EH (cell line): ENCODE results near the gene ATP6V0E2.

Experiments used
- DNase-seq: peaks from one replicate; pipeline ENCODE4 v3.0.0-alpha.2; 2015; ENCODE audit warnings: low read depth

Gene ATP6V0E2

GRCh38 chr7:149864023-149864422 is 9.7 kb upstream of the ATP6V0E2 start:
- DNase-seq: no peak

- no peak for DNase-seq
These were observed 9.0 kb upstream of the ATP6V0E2 start for GRCh38 chr7:149864751-149865150.

GRCh38 chr7:149865437-149865836 is 8.3 kb upstream of the ATP6V0E2 start:
- DNase-seq: peak; percentile 21

- no peak for DNase-seq
These were observed 7.5 kb upstream of the ATP6V0E2 start for GRCh38 chr7:149866139-149866778.

GRCh38 chr7:149866779-149867447 is 6.9 kb upstream of the ATP6V0E2 start:
- DNase-seq: peak; percentile 7

- DNase-seq: no peak
These were observed 5.8 kb upstream of the ATP6V0E2 start for GRCh38 chr7:149867762-149868622.

GRCh38 chr7:149868623-149869290 is 5.0 kb upstream of the ATP6V0E2 start:
- DNase-seq: no peak

- no peak for DNase-seq
These were observed 4.5 kb upstream of the ATP6V0E2 start for GRCh38 chr7:149869291-149869650.

GRCh38 chr7:149869867-149870266 is 3.9 kb upstream of the ATP6V0E2 start:
- no peak for DNase-seq

GRCh38 chr7:149870274-149870673 is 3.5 kb upstream of the ATP6V0E2 start:
- no peak for DNase-seq

- no peak for DNase-seq
These were observed 2.9 kb upstream of the ATP6V0E2 start for GRCh38 chr7:149870701-149871483.

- DNase-seq: no peak
These were observed 2.2 kb upstream of the ATP6V0E2 start for GRCh38 chr7:149871576-149871975.

- DNase-seq: peak; percentile 88
These were observed 1.2 kb upstream of the ATP6V0E2 start for GRCh38 chr7:149872419-149873073.

GRCh38 chr7:149873970-149874643 is 338 bp downstream of the ATP6V0E2 start:
- DNase-seq: no peak

GRCh38 chr7:149874644-149875028 is 867 bp downstream of the ATP6V0E2 start:
- DNase-seq: no peak

- no peak for DNase-seq
These were observed 1.6 kb downstream of the ATP6V0E2 start for GRCh38 chr7:149875396-149875795.

GRCh38 chr7:149877890-149878522 is 4.2 kb downstream of the ATP6V0E2 start:
- no peak for DNase-seq

GRCh38 chr7:149878523-149878921 is 4.8 kb downstream of the ATP6V0E2 start:
- no peak for DNase-seq

GRCh38 chr7:149879271-149879743 is 5.5 kb downstream of the ATP6V0E2 start:
- no peak for DNase-seq
